ENCODE data around the gene ASXL1.
"Not testable (repeated sequence)": the region's sequence is repeated elsewhere in the genome, so short reads cannot be mapped to it uniquely, and the experiment has no call there.

ASXL1 gene

DNA sequence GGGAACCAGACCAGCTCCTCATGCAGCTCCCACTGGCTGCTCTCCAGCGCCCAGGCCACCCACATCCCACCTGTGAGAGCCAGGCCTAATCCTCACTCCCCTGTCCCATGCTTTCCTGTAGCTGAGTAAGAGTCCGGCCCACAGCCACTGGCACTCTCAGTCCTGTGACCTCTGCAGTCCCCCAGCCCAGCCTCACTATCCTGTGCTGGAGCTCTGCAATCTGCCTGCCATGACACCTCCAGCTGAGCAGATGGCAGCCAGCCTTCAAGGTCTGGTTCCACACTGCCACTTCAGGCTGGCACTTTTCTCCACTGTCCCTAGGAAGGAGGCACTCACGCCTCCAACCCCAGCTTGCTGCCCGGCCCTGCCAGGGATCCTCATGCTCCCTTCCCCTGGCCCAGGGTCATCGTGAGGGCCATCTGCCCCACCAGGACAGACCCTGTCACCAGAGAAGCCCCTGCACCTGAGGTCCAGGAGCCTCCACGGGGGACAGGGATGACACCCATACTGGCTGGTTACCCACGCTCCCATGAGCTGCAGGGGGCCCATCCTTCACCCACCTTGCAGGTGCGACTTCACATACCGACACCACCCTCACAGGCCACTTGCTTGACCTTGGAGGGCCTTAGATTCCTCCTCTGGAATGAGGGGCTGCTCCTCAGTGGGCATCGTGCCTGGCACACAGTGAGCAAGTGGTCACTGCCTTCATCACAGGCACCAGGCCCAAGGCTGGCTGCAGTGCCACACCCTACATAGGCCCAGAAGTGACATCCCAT is 100.1 kb downstream of the ASXL1 start:
- no peak overlapping the region for H3K4me3 ChIP-seq (ENCODE audit: low read length)

DNA sequence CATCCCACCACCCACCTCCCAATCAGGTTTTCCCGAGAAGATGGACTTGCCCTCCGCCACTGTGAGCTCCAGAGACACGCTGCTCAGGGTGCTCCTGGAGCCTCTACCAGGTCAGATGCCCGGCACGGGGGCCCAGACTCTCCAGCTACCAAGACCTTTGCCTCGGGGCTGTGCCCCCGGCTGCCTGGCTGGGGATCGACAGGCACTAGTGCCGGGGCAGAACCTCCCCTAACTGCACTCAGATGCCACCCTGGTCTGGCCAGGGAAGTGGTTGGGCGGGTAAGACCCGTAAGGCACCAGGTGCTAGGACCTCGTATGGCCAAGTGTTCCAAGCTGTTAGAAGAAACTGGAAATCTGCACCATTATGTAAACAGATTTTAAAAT is 100.7 kb downstream of the ASXL1 start:
- H3K4me3 ChIP-seq (ENCODE audit: low read length): no peak overlapping the region
- DNase-seq (ENCODE audit: low read depth, low spot score): no peak

More for the DNA sequence above, 100.1 kb downstream of the ASXL1 start:
- DNase-seq (ENCODE audit: low read depth, low spot score): no peak

DNA sequence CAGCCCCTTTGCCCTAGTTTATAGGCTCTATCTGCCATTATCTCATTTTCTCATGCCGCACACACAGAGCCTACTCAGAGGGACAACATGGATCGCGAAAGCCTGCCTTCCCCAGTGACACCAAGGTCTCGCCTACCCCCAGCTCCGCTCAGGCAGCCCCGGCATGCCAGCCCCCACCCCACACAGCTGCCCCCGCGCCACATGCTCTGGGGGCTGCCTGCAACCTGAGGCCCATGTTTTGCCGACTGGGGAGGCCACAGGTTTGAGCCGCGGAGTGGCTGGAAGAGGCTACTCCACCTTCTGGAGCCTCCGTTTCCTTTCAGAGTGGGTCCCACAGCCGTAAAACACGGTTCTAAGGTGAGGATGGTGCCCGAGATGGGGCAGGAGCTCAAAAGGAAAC is 102.1 kb downstream of the ASXL1 start:
- no peak for DNase-seq (ENCODE audit: low read depth, low spot score)
- no peak overlapping the region for H3K4me3 ChIP-seq (ENCODE audit: low read length)

DNA sequence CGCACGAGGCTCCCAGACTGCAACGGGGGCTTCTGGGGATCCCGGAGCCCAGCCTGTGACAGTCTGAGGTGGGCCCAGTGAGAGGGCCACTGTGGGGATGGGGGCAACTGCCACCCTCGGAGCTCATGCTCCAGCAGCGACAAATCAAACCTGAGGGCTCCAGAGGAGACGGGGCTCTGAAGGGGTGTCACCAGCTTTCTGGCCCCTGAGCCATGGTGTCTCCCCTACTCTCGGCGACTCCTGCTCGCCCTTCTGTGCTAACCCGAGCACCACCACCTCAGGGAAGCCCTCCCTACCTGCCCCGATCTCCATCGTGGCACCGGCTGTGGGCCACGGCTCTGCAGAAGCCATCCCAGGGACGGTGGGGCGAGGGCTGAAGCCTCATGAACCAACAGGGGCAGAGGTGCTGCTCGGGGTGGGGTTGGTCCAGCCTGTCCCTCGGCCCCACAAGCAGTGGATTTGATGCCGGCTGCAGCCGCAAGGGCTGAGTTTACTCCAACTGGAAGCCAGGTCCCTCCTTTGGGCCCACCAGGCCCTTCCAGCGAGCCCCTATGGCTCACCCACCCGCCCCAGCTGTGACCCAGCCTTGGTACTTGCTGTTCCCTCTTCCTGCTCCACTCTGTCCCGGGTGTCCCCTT is 102.7 kb downstream of the ASXL1 start:
- H3K4me3 ChIP-seq (ENCODE audit: low read length): no peak overlapping the region
- no peak for DNase-seq (ENCODE audit: low read depth, low spot score)

DNA sequence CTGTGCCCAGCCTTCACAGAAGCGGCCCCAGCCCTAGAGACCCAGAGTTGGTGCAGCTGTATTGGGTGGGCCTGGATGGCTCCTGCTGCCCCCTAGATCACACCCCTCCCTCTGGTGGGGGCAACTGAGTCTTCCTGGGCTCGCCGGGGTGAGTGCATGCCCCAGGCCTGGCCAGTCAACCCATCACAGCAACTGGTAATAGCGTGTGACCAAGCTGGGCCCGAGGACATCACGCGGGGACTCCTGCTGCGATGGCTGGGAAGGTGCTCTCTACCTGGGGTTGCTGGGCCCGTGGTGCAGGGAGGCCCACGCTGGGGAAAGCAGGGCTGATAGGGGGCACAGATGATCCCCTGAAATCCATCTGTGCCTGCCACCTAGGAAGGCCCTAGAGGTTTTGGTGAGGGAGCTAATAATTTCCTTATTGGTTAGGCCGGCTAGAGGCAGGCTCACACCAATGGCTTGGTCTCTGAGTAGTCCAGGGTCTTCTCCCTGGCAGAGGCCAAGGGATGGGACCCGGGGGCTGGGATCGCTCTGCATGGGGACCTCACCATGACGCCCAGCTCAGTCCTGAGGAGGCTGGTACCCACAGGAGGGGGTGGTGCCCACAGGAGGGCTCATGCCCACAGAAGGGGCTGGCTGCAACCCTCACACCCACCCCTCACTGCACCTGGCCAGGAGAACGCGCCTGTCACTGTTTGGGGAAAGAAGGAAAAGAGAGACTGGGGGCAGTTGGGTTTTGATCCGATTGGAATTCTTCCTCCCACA is 103.9 kb downstream of the ASXL1 start:
- DNase-seq (ENCODE audit: low read depth, low spot score): no peak
- no peak overlapping the region for H3K4me3 ChIP-seq (ENCODE audit: low read length)

DNA sequence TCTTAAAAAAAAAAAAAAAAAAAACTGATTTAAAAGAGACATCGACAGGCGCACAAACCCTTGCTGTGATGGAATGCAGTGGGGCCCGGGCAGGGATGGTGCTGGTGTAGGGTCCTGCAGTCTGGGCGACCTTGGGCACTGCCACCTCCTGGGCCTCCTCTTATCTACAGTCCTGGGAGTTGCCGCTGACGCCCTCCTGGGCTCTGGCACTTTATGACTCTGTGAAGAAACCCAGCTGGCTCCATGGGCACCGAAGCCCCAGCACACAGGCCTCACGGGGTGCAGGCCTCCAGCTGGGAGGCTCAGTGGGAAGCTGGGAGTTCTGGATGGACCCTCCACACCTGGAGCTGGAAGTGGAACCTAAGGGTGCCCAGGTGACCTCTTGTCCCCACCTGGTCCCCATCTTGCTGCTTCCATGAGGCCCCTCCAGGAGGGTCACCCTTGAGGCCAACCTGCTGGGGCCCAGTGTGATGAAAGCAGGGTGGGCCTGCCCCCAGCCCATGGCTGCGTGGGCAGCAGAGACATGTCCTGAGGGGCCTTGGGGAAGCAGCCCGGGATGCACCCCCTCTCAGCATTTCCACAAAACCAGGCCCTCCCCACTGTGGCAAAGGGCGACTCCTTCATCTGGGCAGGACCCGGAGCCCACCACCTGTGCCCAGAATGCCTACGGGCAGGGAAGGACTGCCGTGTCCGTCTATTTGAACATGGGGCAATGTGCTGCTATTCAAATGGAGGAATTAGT is 104.9 kb downstream of the ASXL1 start:
- no peak for DNase-seq (ENCODE audit: low read depth, low spot score)
- H3K4me3 ChIP-seq (ENCODE audit: low read length): no peak overlapping the region

DNA sequence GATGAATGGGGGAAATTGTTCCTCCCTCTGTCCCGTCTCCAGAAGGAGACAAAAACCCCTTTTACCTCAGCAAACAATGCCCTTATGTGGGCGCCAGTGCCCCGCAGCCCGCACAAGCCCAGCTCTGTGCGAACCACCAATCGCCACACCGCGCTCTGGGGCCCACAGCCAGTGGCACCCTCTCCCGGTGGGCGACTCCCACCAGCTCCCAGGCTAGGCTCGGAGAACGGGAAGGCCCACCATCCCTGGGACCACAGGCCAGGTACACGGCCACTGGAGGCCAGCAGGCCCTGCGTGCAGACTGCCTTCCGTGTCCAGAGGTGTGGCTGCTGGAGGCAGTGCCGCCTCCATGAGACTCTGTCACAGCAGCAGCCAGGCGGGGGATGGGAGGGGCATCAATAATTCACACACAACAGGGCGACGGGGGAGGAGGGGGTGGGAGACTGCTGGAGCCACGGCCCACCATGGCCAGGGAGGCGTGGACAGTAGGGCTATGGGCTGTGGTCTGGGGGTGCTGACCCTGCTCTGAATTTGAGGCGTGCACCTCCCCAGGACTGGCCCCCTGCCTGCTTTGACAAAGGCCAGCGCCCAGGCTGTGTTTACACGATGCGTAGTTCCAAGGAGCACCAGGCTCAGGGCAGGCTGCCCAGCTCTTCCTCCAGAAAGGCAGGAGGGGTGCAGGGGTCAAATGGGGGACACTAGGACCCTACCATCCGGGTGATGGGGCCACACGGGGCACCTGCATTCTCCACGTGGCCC is 105.7 kb downstream of the ASXL1 start:
- DNase-seq (ENCODE audit: low read depth, low spot score): no peak
- H3K4me3 ChIP-seq (ENCODE audit: low read length): no peak overlapping the region

DNA sequence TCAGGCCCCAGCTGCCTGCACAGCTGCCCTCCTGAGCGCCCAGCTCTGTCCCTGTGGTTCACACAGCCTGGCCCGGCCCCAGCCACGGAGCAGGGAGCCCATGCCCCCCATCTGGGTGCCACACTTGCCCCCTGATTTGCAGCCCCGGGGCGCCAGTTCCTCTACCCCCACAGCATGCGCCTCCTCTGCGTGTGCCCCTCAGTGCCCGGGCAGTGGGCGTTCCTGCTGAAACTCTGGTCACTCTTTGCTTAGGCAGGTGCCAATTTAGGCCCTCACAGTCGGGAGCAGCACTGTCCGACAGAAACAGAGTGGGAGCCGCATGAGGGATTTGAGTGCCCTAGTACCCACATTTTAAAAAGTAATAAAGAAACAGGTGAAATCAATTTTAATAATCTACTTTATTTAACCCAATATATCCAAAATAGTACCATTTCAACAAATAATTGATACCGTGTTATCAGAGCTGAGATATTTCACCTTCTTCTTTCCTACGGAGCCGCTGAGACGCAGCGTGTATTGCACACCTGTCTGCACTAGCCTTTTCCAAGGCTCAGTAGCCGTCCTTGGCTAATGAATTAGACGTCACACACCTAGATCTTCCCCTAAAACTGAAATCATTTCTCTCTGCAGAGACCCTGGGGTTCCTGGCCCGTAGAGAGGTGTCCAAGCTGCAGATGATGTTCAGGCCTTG is 106.4 kb downstream of the ASXL1 start:
- DNase-seq (ENCODE audit: low read depth, low spot score): no peak
- no peak overlapping the region for H3K4me3 ChIP-seq (ENCODE audit: low read length)

DNA sequence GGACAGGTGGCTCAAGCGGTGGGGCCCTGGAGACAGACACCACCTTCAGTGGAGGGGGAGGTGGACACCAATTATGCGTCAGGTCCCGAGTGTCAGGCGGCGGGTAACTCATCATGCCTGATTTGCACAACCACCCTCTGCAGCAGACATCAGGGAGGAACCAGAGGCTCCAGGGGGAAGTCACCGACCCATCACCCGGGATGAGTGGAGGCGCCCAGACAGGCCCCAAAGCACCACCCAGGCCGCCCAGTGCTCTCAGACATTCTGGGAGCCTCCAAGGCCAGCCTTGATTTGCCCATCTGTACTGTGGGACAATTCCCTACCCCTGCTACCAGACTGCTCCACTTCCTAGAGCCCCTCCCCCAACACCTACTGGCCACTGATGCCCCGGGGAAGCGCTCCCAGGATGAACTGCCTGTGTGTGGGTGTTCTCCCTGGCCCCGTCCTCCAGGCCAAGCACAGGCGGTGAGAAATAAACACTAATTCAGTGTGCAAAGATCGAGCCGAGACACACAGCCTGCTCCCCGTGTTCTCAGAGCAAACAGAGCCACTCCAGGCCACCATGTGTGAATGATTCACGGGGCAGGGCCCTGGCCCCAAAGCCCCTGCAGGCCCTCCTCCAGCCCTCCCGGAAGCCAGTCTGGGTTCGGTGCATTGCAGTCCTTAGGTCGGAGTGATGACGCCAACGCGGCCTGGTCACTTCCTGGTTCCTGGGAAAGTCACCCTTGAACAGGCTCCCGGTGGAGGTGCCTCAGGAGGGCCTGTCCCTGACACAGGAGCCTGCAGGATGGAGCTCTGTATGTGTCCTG is 107.2 kb downstream of the ASXL1 start:
- no peak for DNase-seq (ENCODE audit: low read depth, low spot score)
- no peak overlapping the region for H3K4me3 ChIP-seq (ENCODE audit: low read length)

DNA sequence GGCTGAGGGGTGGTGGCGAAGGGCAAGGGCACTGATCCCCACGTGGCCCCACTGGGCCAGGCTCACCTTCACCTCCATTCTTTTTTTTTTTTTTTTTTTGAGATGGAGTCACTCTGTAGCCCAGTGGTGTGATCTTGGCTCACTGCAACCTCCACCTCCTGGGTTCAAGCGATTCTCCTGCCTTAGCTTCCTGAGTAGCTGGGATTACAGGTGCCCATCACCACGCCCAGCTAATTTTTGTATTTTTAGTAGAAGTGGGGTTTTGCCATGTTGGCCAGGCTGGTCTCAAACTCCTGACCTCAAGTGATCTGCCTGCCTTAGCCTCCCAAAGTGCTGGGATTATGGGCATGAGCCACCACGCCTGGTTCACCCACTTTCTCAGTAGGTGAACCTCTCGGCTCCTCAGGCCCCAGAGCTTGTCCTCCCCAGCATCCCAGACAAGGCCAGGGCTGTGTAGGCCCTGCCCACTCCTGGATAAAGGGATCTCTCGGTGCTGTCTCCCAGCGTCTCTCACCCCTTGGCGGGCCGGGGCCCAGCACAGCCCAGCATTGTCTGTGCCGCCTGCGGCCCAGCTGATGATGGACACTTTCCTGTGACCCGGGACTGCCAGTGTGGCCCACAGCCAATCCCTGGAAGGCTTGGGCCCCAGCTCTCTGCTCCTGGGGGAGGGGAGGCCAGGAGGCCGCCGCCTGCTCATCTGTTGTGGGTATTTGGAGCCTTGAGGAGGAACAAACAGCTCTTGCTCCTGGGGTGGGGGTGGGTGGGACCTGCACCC is 108.0 kb downstream of the ASXL1 start:
- H3K4me3 ChIP-seq (ENCODE audit: low read length); DNase-seq (ENCODE audit: low read depth, low spot score): not testable (repeated sequence)

DNA sequence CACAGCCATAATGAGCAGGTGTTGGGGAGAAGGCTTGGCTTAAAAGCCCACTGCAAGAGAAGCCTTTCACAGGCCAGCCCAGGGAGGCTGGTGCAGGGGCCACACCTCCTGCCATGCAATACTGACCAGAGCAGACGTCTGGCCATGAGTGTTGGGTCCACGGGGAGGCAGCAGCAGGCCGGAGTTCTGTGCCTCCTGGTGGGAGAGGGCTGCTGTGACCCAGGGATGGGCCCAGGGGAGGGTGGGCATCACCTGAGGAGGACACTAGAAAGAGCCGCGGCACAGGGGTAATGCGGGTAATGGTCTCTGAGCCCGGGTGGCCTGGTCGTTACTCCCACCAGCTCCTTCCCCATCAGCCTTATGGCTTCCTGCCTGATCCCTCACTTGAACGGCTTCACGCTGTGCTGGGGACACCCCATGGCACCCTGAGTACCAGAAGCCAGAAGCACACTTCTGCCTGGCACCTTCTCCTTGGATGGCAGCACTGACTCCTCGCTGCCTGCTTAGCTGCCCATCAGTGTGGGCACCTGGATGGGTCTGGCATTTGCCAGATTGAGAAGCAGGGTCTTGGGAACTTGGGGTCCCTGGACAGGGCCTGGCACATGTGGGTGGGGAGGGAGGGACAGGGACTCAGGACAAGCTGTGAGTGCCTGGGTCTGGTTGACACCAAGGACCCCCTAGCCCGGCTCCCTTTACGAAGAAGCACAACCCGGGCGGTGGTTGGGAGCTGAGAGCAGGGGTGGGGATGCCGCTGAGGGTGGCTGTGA is 108.8 kb downstream of the ASXL1 start:
- no peak overlapping the region for H3K4me3 ChIP-seq (ENCODE audit: low read length)
- no peak for DNase-seq (ENCODE audit: low read depth, low spot score)

DNA sequence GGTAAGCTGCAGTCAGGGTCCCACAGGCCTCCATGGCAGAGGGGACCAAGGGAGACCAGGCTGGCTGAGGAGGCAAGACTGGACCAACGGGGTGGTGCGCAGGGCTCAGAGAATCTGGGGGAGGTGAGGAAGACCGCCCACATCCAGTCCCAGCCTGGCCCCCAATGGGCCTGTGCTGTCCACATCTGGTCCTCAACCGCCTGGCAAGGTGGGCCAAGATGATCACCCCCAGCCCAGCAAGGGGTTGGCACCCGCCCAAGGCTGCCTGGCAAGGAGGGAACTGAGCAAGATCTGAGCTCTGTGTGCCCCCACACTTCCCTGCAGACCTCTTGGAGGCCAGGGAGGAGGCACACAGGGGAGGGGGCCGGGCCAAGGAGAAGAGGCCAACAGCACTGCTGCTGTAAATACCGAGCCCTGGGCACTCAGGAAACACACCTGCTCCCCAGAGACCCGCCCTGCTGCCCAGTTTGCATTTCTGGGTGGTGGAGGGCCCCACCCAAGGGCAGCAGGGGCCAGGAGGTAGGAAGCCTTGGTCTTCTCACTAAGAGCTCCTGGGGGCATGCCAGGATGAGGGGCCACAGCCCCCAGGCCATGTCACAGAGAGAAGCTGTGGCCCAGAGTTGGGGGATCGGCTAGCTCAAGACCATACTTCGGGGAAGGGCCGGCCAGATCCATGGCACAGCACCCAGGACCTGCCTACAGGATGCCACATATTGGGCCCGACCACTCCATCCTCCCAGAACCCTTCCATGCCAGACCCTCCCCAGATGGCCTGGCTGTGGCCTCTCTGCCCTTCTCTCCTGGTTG is 109.6 kb downstream of the ASXL1 start:
- DNase-seq (ENCODE audit: low read depth, low spot score): no peak
- no peak overlapping the region for H3K4me3 ChIP-seq (ENCODE audit: low read length)

DNA sequence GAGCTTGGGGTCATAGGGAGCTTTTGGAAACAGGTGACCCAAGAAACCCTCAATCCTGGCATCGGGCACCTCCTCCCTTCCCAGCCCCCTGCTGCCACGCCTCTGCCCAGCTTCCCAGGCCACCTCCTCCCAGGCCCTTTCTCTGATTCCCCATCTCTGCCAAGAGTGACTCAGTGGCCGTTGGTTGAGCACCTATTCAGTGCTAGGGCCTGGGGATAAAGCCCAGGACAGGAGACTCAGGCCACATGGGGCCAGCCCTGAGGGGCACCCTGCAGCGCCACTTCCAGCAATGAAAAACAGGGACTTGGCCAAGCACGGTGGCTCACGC is 110.1 kb downstream of the ASXL1 start:
- no peak for DNase-seq (ENCODE audit: low read depth, low spot score)
- no peak overlapping the region for H3K4me3 ChIP-seq (ENCODE audit: low read length)

DNA sequence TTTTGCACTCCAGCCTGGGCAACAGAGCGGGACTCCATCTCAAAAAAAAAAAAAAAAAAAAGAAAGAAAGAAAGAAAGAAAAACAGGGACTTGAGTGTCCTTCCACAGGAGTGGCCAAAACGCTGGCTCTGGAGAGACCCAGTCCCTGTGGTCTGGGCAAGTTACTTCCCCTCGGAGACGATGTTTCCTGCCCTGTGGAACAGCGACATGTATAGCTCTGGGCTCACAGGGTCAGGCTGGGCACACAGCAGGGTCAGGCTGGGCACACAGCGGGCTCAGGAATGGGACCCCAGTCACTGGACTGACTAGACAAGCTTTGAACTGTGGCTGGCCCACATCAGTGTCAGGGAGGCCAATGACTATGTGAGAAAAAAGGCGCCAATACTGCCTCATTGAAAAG is 110.7 kb downstream of the ASXL1 start:
- H3K4me3 ChIP-seq (ENCODE audit: low read length): no peak overlapping the region
- no peak for DNase-seq (ENCODE audit: low read depth, low spot score)

DNA sequence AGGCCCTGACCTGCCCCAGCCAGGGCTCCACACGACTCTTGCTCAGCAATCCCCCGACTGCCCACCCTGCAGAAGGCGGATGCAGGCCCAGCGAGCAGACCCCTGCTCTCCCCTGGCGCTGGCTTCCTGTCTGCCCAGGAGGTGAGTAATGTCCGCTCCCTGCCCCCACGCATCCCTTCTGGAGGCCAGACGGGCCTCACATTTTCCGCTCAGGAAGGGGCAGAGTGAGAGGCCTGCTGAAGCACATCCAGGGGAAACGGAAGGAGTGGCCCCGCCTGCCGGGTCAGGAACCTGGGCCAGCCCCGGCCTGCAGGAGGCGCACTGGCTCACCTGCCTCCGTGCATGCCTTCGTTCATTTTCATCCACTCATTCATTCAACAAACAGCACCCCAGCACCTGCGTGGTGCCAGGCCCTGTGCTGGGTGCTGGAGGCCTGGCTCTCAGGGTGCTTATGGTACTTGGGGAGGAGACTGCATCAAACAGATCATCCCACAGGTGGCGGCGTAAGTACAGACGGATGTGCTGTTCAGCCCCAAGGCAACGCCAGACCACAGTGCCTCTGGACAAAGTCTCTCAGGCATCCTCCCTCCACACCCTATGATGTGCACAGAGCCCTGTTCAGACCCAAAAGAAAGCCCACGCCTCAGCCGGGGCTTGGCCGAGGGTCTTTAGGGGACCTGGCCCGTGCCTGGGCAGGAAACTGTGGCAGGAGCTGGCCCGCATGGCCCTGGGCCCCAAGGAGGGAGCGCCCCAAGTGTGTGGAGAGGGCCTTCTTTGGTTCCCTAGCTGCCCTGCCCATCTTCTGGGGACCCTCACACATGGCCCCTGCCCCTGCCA is 112.1 kb downstream of the ASXL1 start:
- no peak overlapping the region for H3K4me3 ChIP-seq (ENCODE audit: low read length)
- no peak for DNase-seq (ENCODE audit: low read depth, low spot score)
